EH (cell line): ENCODE data around the gene VSTM2B.
A peak's percentile ranks its signal among the peaks of the same experiment; 100 is the strongest.

Source experiments
- DNase-seq: peaks from one replicate; pipeline ENCODE4 v3.0.0-alpha.2; 2015; ENCODE audit warnings: low read depth

Gene VSTM2B

DNA sequence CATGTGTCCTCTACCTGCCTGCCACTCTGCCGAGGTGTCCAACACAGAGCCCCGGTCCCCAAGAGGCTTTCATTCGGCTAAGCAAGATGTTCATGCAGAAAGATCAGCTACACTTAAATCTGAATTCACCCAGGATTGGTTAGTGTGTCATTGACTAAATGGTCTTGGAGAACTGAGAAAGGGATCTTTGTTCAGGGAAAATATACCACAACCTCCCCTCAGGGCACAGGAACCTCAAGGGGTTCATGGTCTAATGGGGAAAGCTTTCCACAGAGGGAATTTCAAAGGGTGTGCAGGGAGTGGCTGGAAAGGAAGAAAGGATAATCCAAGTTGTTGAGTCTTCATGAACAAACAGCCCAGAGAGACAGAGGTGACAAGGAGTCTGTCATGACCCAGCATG, 65.9 kb downstream of the VSTM2B start:
- no peak for DNase-seq

DNA sequence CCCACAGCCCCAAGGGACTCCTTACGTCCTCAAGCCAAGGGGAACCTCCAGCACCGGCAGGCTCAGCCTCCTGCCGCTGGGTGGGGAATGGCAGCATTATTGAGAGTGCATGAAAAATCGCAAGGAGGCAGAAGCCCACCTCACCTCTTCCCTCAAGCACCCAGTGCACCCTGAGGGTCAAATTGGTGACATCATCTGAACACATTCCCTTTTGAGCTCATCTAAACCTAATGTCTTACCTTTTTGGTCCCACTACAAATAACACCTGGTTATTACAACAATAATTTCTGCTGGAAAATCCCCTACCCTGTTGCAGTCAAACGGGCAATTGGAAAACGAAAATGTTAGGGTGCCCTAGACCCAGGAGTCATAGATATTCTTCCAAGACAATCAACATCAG, 68.1 kb downstream of the VSTM2B start:
- DNase-seq: no peak

DNA sequence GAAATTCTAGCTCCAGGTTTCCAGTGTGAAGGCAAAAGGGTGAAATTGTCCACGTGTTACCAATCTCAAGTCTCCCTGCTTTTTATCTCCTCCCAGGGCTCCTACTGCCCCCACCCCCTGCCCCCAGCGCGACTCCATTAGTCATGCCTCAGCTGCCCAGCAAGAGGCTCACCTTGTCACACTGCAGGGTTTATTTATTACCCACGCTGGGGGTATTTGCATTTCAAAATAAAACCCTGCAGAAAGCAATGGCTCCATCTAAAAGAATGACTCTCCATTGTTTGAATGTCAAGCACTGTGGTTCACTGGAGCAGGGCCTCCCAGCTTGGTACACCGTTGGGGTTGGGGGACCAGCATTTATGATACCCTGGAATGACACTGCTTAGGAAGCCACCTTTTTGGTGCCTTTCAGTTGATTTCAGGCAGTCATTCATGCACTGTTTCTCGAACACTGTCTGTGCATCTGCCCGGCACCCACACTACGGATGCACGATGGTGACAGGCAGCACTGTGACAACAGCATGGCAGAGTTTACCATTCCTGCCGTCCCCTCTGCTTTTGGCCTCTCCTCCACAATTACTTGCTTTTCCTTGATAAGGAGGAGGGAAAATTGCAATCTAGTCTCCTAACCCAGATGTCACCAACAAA, 70.4 kb downstream of the VSTM2B start:
- DNase-seq: no peak

DNA sequence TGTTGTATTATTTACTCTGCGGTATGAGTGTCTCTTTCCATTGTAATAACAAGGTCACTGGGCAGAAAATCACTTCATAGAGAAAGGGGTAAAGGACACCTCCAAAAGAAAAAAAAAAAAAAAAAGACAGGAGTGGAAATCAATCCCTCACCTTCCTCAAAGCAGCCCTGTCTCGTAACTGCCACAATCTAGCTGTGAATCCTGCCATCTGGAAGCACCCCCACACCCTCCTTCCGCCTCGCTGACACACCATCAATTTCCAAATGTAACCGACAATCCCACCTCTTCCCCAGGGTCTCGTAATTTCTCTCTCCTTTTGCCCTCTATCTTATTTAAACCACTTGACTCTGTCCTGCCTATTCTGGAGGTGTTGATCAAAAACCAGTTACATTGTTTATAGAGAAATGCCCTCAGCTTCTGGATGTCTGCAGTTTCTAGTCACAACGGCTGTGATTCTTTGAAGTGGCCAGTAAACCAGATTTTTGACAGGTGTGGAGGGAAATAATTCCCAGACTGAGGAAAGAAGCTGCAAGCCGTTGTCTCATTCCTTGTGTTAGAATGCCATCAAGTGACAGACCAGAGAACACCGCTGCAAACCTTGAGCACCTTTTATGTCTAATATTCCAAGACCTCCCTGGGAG, 71.2 kb downstream of the VSTM2B start:
- DNase-seq: peak; percentile 35

DNA sequence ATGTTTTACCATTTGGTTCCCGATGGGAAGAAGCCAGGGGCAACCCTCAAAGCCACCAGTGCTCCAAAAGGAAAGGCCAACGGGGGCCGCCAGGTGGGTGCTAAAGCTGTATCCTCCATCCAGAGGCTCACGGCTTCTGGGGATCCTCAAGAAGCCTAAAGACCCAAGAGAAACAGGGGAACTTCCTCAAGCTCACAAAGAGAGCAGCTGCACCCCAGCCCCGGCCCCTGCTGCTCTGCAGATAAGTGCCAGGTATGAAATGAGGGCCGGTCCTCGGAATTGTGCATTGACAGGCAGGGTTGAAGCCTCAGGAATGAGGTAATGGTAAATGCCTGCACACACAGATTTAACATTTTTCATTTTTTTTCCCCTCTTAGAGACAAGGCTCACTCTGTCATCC, 72.2 kb downstream of the VSTM2B start:
- DNase-seq: no peak

DNA sequence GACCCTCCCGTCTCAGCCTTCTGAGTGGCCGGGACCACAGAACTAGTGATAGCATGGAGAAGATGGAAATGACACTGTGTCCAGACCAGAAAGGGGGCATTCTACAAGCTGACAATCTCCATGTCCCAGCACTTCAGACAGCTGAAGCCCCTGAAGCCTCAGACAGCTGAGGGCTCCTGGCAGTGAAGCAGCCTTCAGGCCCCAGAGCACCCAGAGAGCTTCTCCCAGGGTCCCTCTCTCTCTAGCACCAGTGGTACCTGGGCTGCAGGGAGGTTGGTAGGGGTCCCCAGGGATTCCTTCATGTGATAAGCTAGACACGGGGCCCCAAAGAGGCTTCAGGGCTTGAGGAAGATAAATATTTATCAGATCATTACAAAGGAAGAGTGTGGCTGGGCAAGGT, 72.7 kb downstream of the VSTM2B start:
- no peak for DNase-seq

DNA sequence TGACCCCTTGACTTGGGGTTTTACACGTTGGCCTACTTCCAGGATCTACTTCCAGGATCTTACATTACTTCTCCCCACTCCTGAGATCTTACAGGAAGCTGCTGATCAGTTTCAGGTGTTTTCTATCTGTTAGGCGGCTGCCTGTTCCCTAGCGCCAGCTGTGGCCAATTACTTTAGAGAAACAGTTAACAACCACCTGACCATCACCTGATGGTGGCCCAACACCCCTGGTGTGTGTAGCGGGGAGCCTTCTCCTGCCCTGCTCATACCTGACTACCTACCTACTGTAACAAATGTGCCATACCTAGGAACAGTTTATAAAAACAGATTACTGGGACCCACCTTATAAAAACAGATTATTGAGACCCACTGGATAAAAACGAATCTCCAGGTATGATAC, 77.5 kb downstream of the VSTM2B start:
- no peak for DNase-seq

DNA sequence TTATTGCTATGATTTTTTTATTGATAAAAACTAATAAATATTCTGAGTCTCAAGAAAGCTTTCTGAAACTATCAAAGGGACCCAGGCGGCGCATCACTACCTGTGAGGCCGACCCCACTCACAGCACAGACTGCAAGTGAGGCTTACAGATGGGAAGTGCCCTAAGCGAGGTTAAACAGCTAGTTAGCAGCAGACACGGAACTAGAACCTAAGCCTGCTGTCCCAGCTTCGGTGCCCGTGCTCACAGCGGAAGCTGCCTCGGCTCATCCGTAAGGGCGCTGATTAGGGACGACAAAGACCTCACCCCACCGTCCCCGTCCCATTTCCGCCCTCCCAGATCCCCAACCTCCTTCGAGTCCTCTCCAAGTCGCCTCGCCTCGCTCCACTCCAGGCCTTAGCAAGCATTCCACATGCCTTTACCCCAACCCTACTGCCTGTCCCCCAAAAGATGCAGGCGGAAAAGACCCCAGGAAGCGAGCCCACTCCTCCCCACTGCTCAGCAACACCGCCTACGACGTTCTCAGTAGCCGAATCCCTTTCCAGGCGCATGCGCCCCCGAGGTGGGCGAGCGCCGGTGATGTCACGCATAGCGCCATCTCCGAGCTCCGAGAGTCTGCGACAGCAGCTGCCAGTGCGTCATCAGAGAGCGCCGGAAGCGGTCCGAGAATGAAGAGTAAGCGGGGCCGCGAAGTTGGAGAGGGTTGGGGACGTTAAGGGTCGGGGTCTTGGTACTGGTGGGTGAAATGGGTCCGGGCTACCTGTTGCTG, 80.0 kb downstream of the VSTM2B start, which contains the start of gene POP4:
POP4 (plus strand) TSS at position 631 of the 767 bp plus-strand sequence; CDS start at position 667, 36 bp downstream.
- peak; percentile 95 for DNase-seq

DNA sequence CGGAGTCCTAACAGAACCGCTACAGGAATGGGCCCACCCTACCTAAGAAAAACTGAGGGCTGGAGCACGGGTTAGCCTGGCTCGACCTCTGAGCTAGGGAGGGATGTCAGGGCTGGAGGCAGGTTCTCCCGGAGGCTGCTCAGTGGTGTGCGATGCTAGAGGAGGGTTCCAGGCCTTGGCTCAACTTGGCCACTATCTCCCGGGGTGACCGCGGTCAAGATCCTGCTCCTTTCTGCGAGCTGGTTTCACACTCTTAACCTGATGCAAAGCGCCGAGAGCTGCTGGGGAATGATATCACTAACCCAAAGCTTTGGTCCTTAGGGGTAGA, 80.6 kb downstream of the VSTM2B start:
- DNase-seq: no peak

DNA sequence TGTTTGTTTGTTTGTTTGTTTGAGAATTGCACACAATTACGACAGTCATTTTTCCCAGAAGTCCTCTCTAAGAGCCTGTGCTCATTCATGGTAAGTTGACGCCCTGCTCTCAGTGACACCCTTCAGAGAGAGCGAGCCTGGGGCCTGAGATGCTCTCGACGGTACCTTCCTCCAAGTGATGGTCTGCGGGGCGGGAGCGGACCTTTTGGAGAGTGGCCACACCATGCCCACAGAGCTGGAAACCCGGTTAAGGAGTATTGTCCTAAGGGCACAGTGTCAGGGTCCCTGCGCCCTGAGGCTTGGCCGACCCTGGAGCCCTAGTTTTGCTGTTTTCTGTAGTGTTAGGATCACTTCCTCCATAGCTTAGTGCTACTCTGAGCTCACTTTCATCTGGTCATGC, 83.8 kb downstream of the VSTM2B start:
- no peak for DNase-seq

DNA sequence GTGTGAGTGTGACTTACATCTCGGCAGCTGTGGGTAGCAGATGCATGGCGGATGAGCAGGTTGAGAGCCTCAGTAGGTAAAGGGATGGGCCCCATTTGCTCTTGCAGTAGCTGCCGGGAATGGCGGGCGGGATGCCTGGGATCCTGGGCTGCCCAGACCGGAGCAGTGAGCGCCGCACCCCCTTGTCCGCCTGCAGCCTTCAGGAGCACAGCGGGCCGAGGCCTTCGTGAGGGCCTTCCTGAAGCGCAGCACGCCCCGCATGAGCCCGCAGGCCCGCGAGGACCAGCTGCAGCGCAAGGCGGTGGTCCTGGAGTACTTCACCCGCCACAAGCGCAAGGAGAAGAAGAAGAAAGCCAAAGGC, 84.4 kb downstream of the VSTM2B start:
- DNase-seq: no peak

DNA sequence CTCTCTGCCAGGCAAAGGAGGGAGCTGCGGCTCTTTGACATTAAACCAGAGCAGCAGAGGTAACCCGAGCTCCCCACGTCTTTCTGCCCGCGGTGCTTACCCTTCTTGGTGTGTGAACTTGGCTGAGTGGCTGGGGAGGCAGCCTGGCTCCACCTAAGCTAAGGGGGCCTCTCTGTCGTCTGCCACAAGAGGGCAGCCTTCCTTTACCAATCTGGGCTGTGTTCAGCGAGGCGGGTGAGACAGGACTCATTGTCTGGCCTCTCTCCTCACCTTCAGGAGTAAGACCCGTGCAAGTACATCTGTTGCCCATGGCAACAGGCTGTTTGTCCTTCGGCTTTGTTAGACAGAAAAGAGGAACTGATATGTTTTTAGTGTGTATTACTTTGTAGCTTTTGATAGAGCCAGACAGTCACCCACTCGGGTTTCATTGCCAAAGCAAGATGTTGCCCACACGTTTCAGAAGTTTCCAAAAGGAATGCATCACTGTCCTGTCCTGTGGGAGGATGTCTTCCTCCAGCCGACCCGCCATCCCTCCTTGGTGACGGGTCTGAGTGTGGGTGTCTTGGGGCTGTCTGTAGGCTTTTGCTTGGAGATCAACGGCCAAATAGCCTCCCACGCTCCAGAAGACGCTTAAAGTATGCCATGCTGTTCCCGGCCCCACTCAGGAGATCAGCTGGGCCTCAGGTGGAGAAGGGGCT, 84.9 kb downstream of the VSTM2B start:
- peak; percentile 80 for DNase-seq

DNA sequence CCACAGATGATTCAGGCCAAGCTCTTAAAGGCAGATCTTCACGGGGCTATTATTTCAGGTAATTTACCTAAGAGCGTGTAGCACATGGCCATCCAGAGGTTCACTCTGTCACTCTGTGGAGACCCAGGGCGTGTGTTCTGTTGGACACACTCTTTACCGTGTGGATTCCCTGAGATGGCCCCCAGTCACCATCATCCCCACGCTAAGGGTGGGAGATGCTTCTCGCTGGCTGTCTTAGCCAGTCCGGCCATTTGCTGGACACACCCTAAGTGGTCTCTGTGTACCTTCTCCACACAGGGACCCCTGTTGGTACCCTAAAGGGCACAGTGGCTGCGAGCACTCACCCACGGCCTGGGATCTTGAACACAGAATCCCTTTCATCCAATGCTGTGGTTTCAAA, 86.3 kb downstream of the VSTM2B start:
- DNase-seq: no peak

DNA sequence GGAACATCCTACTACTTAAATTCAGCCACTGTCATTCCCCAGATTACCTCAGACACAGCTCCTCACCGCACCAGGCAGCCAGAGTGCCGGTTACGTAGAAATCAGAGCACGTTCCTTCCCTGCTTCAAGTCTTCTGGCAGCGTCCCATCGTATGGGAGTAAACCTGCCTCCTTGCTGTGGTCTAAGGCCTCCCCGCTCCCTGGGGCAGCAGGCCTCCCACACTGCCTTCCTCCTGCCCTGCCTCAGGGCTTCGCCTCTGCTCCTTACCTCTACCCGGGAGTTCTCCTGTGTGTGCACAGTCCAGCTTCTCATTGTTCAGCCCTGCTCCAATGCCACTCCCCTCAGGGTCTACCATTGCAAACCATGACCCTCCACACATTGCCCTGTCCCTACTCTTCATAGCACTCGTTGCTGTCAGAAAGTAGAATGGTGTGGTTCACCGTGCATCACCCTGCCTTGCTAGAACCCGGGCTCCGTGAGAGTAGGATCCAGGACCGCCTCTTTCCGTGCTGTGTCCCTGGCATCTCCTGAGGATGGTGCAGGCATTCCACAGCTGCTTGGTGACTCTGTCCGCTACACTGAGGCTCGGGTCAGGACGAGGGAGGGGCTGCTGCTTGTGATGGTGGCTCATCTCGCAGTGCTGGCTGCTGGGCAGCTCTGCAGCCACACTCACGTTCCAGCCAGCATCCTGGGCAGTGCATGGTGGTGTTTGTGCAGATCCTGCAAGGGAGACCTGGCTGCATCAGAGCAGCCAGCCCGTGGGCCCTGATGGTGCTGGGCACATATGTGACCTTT, 87.2 kb downstream of the VSTM2B start:
- no peak for DNase-seq

DNA sequence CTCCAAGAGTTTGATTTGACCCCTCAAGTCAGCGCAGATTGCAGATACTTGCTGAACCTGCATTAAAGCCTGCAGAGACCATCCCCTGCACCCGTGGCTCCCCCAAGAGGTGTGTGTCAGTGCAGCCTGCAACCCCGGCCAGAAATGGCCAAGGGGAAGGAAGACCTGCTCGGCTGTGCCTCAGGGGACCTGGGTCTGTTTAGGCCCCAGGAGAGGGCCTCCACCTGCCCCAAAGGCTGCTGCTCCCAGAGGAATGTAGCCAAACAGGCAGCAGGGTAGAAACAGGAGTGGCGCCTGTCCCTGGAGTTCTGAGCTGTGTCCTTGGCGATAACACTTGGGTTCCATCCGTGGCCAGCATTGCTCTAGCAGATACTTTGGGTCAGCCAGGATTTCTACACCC, 88.3 kb downstream of the VSTM2B start:
- DNase-seq: no peak
